Vein endothelial cell (primary cell): ENCODE results near the gene MID1IP1. TPM values are rescaled to one million over a fixed set of nuclear protein-coding genes. Genes with fewer than 3 reads are reported as not detected.

ENCODE experiments used
- total RNA-seq: library from RNA; depleted of rRNA; stranded (reverse); fragments of >200 nt; gene quantifications from 2 replicates; pipeline ENCODE4 v1.2.3, GENCODE V29; 2012

The MID1IP1 gene, protein sequence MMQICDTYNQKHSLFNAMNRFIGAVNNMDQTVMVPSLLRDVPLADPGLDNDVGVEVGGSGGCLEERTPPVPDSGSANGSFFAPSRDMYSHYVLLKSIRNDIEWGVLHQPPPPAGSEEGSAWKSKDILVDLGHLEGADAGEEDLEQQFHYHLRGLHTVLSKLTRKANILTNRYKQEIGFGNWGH
- 13.1 and 16.8 TPM in 2 replicates for total RNA-seq

DNA sequence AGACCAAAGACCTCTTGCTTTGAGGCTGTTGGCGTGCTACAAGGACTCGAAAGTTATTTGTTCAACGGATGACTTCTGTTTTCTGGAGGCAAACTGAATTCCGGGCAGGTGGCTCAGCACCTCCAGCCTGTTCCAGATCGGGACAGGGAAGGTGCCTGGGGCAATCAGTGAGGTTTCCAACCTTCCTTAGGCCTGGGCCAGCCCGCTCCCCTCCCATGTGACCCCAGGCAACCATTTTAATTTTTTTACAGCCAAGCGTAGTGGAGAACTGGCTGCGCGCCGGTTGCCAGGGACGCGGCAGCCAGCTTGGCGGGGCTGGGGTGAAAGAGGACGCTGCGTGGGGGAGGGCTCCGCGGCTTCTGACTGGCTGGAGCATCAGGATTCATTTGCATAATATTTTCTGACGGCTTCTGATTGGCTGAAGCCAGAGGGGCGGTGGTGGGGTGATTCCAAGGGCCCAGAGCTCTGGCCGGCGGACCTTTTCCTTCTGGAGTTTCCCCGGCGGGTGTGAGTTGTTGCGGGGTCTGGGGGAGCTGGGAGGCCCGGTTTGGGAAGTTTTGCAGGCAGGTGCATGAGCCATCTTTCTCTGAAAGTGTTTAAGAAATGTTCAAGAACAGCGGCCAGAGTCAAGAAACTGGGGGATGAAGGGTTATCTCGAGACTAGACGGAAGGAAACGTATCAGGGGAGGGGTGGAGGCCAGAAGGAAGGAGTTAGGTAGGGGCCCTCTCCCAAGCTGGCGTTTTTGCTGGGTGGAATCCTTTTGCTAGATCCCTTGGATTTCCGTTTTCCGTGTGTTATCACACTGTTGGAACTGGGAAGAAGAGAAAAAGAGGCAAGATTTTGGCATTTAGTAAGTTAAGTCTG, at the start of gene MID1IP1:
Gene MID1IP1, plus strand, starts transcription at position 479 of the 865 bp plus-strand sequence. CDS start 3,488 bp downstream, outside the sequence.

Other genes with a start within 250 kb of the MID1IP1 start
- gene TSPAN7, start 239.9 kb upstream of the MID1IP1 start, total RNA-seq, result 4.2 and 9.6 TPM in 2 replicates